GM12891 (cell line): ENCODE results near the gene CRCP.

Experiments used
- POLR2A ChIP-seq: IDR thresholded peaks from 2 replicates; pipeline ENCODE4 v1.6.1; 2011; ENCODE audit warnings: low read depth, low read length, control low read depth
- POLR2AphosphoS5 ChIP-seq: IDR thresholded peaks from 2 replicates; pipeline ENCODE4 v1.6.1; 2011; ENCODE audit warnings: low read depth, low read length, control low read depth
- SPI1 ChIP-seq: IDR thresholded peaks from 2 replicates; pipeline ENCODE4 v1.6.1; 2011; ENCODE audit warnings: low read depth, low read length, control low read depth

DNA sequence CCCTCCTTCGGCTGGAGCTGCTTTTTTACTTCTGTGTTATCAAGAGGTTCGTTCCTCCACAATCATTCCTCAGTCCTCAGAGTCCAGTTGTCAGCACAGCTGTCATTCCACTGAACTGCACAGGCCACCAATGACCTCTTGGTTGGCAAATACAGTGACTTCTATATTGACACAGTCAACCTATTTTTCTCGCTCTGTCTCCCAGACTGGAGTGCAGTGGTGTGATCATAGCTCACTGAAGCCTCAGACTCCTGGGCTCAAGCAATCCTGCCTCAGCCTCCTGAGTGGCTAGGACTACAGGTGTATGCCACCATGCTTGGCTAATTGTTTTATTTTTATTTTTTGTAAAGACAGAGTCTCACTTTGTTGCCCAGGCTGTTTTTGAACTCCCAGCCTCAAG, 27.7 kb downstream of the CRCP start:
- TF ChIP-seq POLR2A (no peak), POLR2AphosphoS5 (no peak), SPI1 (no peak)
